PC-9 (cell line): ENCODE measurements around the gene ARHGEF7. TPM values are rescaled to one million over a fixed set of nuclear protein-coding genes. Genes with fewer than 3 reads are reported as not detected.

Experiments
- BruUV-seq: library from RNA; stranded (reverse); fragments of 400-500 nt; replicated peaks from 2 replicates; lab custom pipeline; 2021; lab: Mats Ljungman, UMichigan
- CTCF ChIA-PET: fragments of 300-600 bp; sonication (Branson Sonifier 250); formaldehyde crosslinking; loops from one replicate; lab custom pipeline; 2022; ENCODE audit warnings: antibody characterized with exemption; lab: Charles Lee
- POLR2A ChIA-PET: fragments of 300-600 bp; sonication (Branson Sonifier 250); formaldehyde crosslinking; loops from one replicate; lab custom pipeline; 2022; ENCODE audit warnings: antibody characterized with exemption; ENCODE audit not compliant: unreplicated experiment; lab: Charles Lee
- DNase-seq, 2 experiments: peaks; one replicate each; pipeline versions ENCODE4 v3.0.0 to v3.0.0-alpha.2; 2015 to 2022; ENCODE audit warnings: mixed read lengths in 1 of 2
- H2AFZ ChIP-seq: fragments of 200-600 bp; sonication (generic); 2 replicates; pipeline ENCODE4 v1.8.1; 2017; ENCODE audit warnings: antibody characterized with exemption
- H3F3A ChIP-seq: fragments of 200-600 bp; sonication (generic); 2 replicates; pipeline ENCODE4 v1.8.1; 2017; ENCODE audit warnings: antibody characterized with exemption, mild to moderate bottlenecking, low read depth; ENCODE audit not compliant: insufficient read depth
- H3K27ac ChIP-seq: fragments of 200-600 bp; sonication (generic); 2 replicates; pipeline ENCODE4 v1.6.1; 2016; ENCODE audit warnings: mixed run types
- H3K27me3 ChIP-seq: fragments of 200-600 bp; sonication (generic); 2 replicates; pipeline ENCODE4 v1.6.1; 2016; ENCODE audit warnings: low read depth, mixed run types; ENCODE audit not compliant: insufficient read depth
- H3K36me3 ChIP-seq: fragments of 200-600 bp; sonication (generic); 2 replicates; pipeline ENCODE4 v1.6.1; 2016; ENCODE audit warnings: low read depth, mixed run types
- H3K4me1 ChIP-seq: fragments of 200-600 bp; sonication (generic); replicated peaks from 2 replicates; pipeline ENCODE4 v1.6.1; 2016; ENCODE audit warnings: mixed run types; ENCODE audit not compliant: insufficient read depth
- H3K4me2 ChIP-seq: fragments of 200-600 bp; sonication (generic); 2 replicates; pipeline ENCODE4 v1.6.1; 2017; ENCODE audit warnings: mixed run types
- H3K4me3 ChIP-seq: fragments of 200-600 bp; sonication (generic); 2 replicates; pipeline ENCODE4 v1.6.1; 2016; ENCODE audit warnings: mixed run types
- H3K79me2 ChIP-seq: fragments of 200-600 bp; sonication (generic); 2 replicates; pipeline ENCODE4 v1.6.1; 2017; ENCODE audit warnings: low read depth, mixed run types
- H3K9me2 ChIP-seq: fragments of 200-600 bp; sonication (generic); 2 replicates; pipeline ENCODE4 v1.8.1; 2017; ENCODE audit warnings: mild to moderate bottlenecking; ENCODE audit not compliant: insufficient read depth
- H3K9me3 ChIP-seq: fragments of 200-600 bp; sonication (generic); 2 replicates; pipeline ENCODE4 v1.8.1; 2016; ENCODE audit warnings: low read depth; ENCODE audit not compliant: insufficient read depth
- H4K20me1 ChIP-seq: fragments of 200-600 bp; sonication (generic); 2 replicates; pipeline ENCODE4 v1.8.1; 2017; ENCODE audit not compliant: insufficient read depth
- EZH2 ChIP-seq: fragments of 200-600 bp; sonication (generic); IDR thresholded peaks from 2 replicates; pipeline ENCODE4 v1.8.0; 2017; ENCODE audit warnings: antibody characterized with exemption, low read depth
- intact Hi-C: fragments of 100-400 bp; cut with micrococcal nuclease; formaldehyde crosslinking; loops from one replicate; pipeline ENCODE4 v1.10.0; 2022; ENCODE audit not compliant: unreplicated experiment
- total RNA-seq: library from RNA; stranded (reverse); gene quantifications from 2 replicates; pipeline ENCODE4 v1.2.3, GENCODE V29; 2021
- TF ChIP-seq, protein P1 (sequence below): fragments of 200-600 bp; sonication (generic); conservative IDR thresholded peaks from 2 replicates; pipeline ENCODE4 v1.6.1; 2017; ENCODE audit warnings: mixed run types, antibody characterized with exemption, mild to moderate bottlenecking, moderate library complexity

The ARHGEF7 gene
- total RNA-seq, 1 experiment from 2014 or later = 37.0 TPM

DNA sequence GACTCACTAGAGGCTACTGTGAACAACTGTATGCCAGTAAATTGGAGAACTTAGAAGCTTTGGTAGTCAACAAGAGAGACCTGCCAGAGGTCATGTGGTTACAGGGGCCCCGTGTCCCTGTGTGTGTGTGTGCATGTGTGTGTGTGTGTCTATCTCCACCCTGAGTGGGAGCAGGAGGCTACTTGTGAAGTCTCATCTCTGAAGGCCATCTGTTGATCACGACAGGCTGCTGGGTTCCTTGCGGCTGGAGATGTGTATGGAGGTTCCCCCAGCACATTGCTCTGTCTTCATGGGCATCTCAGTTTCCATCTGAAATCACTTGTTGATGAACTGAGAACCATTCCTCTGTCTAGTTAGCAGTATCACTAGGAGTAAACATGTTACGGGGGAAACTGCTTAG lies 147.2 kb downstream of the ARHGEF7 start:
- Histone ChIP-seq H2AFZ (no peak overlapping the region), H3K27me3 (no peaks in the 10 kb centered on the region), H3K4me2 (no peak overlapping the region), H4K20me1 (no peaks in the 10 kb centered on the region), H3K4me3 (no peak overlapping the region), H3K4me1 (no peaks in the 10 kb centered on the region), H3K9me3 (0 out of 2 replicates have a peak, but pooled peaks cover 4% of the 10 kb centered on the region), H3K27ac (no peak overlapping the region), H3K79me2 (no peaks in the 10 kb centered on the region), H3K9me2 (no peaks in the 10 kb centered on the region), H3K36me3 (no peaks in the 10 kb centered on the region), H3F3A (no peaks in the 10 kb centered on the region)
- no peak for DNase-seq
- ChIA-PET CTCF (no interaction called here), POLR2A (interaction anchor here (0.7 kb wide), 1 partner anchor 509 kb away, joined by 6 read pairs; no protein-coding TSS in a partner anchor)
- no peak for TF ChIP-seq EZH2
- TF ChIP-seq, protein P1, sequence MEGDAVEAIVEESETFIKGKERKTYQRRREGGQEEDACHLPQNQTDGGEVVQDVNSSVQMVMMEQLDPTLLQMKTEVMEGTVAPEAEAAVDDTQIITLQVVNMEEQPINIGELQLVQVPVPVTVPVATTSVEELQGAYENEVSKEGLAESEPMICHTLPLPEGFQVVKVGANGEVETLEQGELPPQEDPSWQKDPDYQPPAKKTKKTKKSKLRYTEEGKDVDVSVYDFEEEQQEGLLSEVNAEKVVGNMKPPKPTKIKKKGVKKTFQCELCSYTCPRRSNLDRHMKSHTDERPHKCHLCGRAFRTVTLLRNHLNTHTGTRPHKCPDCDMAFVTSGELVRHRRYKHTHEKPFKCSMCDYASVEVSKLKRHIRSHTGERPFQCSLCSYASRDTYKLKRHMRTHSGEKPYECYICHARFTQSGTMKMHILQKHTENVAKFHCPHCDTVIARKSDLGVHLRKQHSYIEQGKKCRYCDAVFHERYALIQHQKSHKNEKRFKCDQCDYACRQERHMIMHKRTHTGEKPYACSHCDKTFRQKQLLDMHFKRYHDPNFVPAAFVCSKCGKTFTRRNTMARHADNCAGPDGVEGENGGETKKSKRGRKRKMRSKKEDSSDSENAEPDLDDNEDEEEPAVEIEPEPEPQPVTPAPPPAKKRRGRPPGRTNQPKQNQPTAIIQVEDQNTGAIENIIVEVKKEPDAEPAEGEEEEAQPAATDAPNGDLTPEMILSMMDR = no peak
- intact Hi-C loops = no loop called here
- BruUV-seq = no TSS peak

DNA sequence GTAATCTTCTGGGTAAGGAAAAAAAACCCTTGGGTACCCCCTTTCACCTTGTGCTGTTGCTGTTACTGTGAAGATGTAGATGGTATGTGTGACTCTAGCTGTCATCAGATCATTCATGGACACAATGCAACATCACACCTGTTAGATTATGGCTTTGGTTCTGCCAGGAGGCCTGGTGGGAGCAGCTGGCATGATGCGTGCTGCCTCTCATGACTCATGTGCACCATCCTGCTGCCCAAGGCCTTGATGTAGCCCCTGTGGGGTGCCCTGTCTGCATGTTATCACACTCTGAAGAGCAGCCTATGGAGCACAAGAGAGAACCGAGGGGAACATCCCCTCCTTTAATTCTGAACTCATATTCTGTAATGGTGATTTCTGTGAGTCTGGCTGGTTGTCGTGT lies 147.6 kb downstream of the ARHGEF7 start:
- Histone ChIP-seq H3K36me3 (no peaks in the 10 kb centered on the region), H4K20me1 (no peaks in the 10 kb centered on the region), H3K79me2 (no peaks in the 10 kb centered on the region), H2AFZ (no peak overlapping the region), H3F3A (no peaks in the 10 kb centered on the region), H3K4me1 (no peaks in the 10 kb centered on the region), H3K4me2 (no peak overlapping the region), H3K9me2 (no peaks in the 10 kb centered on the region), H3K27me3 (no peaks in the 10 kb centered on the region), H3K27ac (no peak overlapping the region), H3K4me3 (no peak overlapping the region), H3K9me3 (0 out of 2 replicates have a peak, but pooled peaks cover 4% of the 10 kb centered on the region)
- POLR2A ChIA-PET = interaction anchor here (0.7 kb wide), 1 partner anchor 510 kb away, joined by 6 read pairs; no protein-coding TSS in a partner anchor
- intact Hi-C loops = no loop called here
- CTCF ChIA-PET = no interaction called here
- DNase-seq = no peak
- BruUV-seq = no TSS peak
- TF ChIP-seq, protein P1 = no peak
- TF ChIP-seq EZH2 = no peak

DNA sequence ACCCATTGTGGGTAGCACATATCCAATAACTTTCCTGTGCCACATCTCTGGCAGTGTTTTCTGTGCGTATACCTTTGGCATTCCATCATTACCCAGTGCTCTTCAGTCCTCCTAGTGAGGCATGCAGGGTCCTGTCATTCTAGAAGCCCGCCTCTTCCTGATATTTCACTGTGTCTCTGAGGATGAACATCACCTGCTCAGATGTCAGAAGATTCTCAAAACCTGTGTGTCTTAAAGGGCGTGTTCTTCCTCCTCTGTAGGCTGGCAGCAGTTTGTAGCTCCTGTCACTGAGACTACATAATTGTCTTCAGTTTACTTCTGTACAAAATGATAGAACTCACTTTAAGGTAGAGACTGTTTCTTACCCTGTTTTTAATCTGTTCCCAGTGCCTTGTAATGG lies 148.5 kb downstream of the ARHGEF7 start:
- Histone ChIP-seq H3F3A (no peaks in the 10 kb centered on the region), H3K9me2 (no peaks in the 10 kb centered on the region), H3K4me1 (no peaks in the 10 kb centered on the region), H3K9me3 (0 out of 2 replicates have a peak, but pooled peaks cover 4% of the 10 kb centered on the region), H3K79me2 (no peaks in the 10 kb centered on the region), H4K20me1 (no peaks in the 10 kb centered on the region), H3K36me3 (no peaks in the 10 kb centered on the region), H3K27ac (no peak overlapping the region), H3K4me2 (no peak overlapping the region), H3K27me3 (no peaks in the 10 kb centered on the region), H2AFZ (no peak overlapping the region), H3K4me3 (no peak overlapping the region)
- POLR2A ChIA-PET = no interaction called here
- intact Hi-C loops = no loop called here
- TF ChIP-seq, protein P1 = no peak
- no peak for TF ChIP-seq EZH2
- no peak for DNase-seq
- no TSS peak for BruUV-seq
- CTCF ChIA-PET = no interaction called here
